SK-N-SH treated with all-trans-retinoic acid at 6 μM for 48 hours (cell line): ENCODE data around the gene IPO5.
"Not testable (repeated sequence)": the region's sequence is repeated elsewhere in the genome, so short reads cannot be mapped to it uniquely, and the experiment has no call there.

Experiments
- ATAC-seq: fragments of 200-7000 bp; cut with Tn5 transposase; 3 replicates; pipeline ENCODE4 v1.9.1; 2020; ENCODE audit warnings: mild to moderate bottlenecking, moderate library complexity
- ARNTL ChIP-seq: fragments of 450-650 bp; formaldehyde crosslinking; IDR thresholded peaks from 2 replicates; pipeline ENCODE4 v1.5.0; 2020; ENCODE audit warnings: low read depth, mild to moderate bottlenecking, moderate library complexity, borderline replicate concordance
- BACH2 ChIP-seq: fragments of 250-450 bp; sonication (Bioruptor Pico); IDR thresholded peaks from 2 replicates; pipeline ENCODE4 v1.9.0; 2021; ENCODE audit warnings: mild to moderate bottlenecking, borderline replicate concordance
- CREB5 ChIP-seq: fragments of 250-450 bp; sonication (Bioruptor Pico); IDR thresholded peaks from 2 replicates; pipeline ENCODE4 v1.5.1; 2020; ENCODE audit warnings: low read depth, mild to moderate bottlenecking, moderate library complexity
- CSDC2 ChIP-seq: fragments of 250-450 bp; sonication (Bioruptor Pico); IDR thresholded peaks from 2 replicates; pipeline ENCODE4 v1.5.0; 2020; ENCODE audit warnings: mild to moderate bottlenecking, moderate library complexity
- ESRRG ChIP-seq: fragments of 250-450 bp; sonication (Bioruptor Pico); IDR thresholded peaks from 2 replicates; pipeline ENCODE4 v1.6.1; 2021; ENCODE audit warnings: mild to moderate bottlenecking
- ISL1 ChIP-seq: fragments of 250-450 bp; sonication (Bioruptor Pico); IDR thresholded peaks from 2 replicates; pipeline ENCODE4 v2.1.2; 2022; ENCODE audit warnings: mild to moderate bottlenecking, moderate library complexity
- OSR1 ChIP-seq: fragments of 250-450 bp; sonication (Bioruptor Pico); IDR thresholded peaks from 2 replicates; pipeline ENCODE4 v1.8.0; 2022; ENCODE audit warnings: moderate library complexity, mild to moderate bottlenecking, inconsistent platforms
- POU6F1 ChIP-seq: fragments of 250-450 bp; sonication (Bioruptor Pico); IDR thresholded peaks from 2 replicates; pipeline ENCODE4 v1.8.0; 2021; ENCODE audit warnings: low read depth, mild to moderate bottlenecking, moderate library complexity, borderline replicate concordance
- PPARA ChIP-seq: fragments of 250-450 bp; sonication (Bioruptor Pico); IDR thresholded peaks from 2 replicates; pipeline ENCODE4 v1.5.0; 2020; ENCODE audit warnings: mild to moderate bottlenecking, borderline replicate concordance
- RARB ChIP-seq: fragments of 250-450 bp; sonication (Bioruptor Pico); IDR thresholded peaks from 2 replicates; pipeline ENCODE4 v1.8.0; 2021; ENCODE audit warnings: mild to moderate bottlenecking, moderate library complexity
- SNAI2 ChIP-seq: fragments of 250-450 bp; sonication (Bioruptor Pico); IDR thresholded peaks from 2 replicates; pipeline ENCODE4 v1.5.0; 2020; ENCODE audit warnings: mild to moderate bottlenecking, moderate library complexity
- TCF4 ChIP-seq: fragments of 250-450 bp; sonication (Bioruptor Pico); IDR thresholded peaks from 2 replicates; pipeline ENCODE4 v1.8.0; 2021; ENCODE audit warnings: mild to moderate bottlenecking, moderate library complexity, borderline replicate concordance
- TOX ChIP-seq: fragments of 250-450 bp; sonication (Bioruptor Pico); IDR thresholded peaks from 2 replicates; pipeline ENCODE4 v1.8.0; 2021; ENCODE audit warnings: mild to moderate bottlenecking, moderate library complexity, borderline replicate concordance
- ZC3H10 ChIP-seq: fragments of 250-450 bp; sonication (Bioruptor Pico); IDR thresholded peaks from 2 replicates; pipeline ENCODE4 v1.5.1; 2021; ENCODE audit warnings: mild to moderate bottlenecking, moderate library complexity
- ZFP30 ChIP-seq: fragments of 450-650 bp; formaldehyde crosslinking; IDR thresholded peaks from 2 replicates; pipeline ENCODE4 v1.5.0; 2022; ENCODE audit warnings: mild to moderate bottlenecking, moderate library complexity
- ZNF70 ChIP-seq: fragments of 450-650 bp; formaldehyde crosslinking; IDR thresholded peaks from 2 replicates; pipeline ENCODE4 v1.5.0; 2020; ENCODE audit warnings: mild to moderate bottlenecking, moderate library complexity
- ZNF8 ChIP-seq: fragments of 450-650 bp; formaldehyde crosslinking; IDR thresholded peaks from 2 replicates; pipeline ENCODE4 v1.5.0; 2020; ENCODE audit warnings: mild to moderate bottlenecking, moderate library complexity
- TF ChIP-seq, protein P1 (sequence below): fragments of 250-450 bp; sonication (Bioruptor Pico); IDR thresholded peaks from 2 replicates; pipeline ENCODE4 v1.5.0; 2020; ENCODE audit warnings: mild to moderate bottlenecking, moderate library complexity
- TF ChIP-seq, protein P2 (sequence below): fragments of 250-450 bp; sonication (Bioruptor Pico); IDR thresholded peaks from 2 replicates; pipeline ENCODE4 v1.8.0; 2020; ENCODE audit warnings: mild to moderate bottlenecking, moderate library complexity, borderline replicate concordance

Gene IPO5

DNA sequence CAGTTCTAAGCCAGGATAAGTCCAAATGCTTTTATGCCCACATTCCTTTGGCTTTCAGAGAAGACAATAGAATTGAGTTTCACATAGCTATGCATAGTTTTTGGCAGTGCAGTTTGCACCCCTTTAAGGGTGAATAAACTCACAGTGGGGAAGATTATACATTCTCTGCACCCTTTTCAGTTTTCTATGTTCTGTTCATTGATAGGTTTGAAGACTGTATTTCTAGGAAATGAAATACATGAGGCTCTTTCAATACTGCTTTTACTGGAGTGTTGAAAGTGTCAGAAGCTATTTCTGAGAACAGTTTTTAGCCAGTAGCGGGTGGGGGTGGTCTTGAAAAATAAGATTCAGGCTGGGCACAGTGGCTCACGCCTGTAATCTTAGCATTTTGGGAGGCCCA lies 46.2 kb downstream of the IPO5 start (continued):
- TF ChIP-seq, protein P1, sequence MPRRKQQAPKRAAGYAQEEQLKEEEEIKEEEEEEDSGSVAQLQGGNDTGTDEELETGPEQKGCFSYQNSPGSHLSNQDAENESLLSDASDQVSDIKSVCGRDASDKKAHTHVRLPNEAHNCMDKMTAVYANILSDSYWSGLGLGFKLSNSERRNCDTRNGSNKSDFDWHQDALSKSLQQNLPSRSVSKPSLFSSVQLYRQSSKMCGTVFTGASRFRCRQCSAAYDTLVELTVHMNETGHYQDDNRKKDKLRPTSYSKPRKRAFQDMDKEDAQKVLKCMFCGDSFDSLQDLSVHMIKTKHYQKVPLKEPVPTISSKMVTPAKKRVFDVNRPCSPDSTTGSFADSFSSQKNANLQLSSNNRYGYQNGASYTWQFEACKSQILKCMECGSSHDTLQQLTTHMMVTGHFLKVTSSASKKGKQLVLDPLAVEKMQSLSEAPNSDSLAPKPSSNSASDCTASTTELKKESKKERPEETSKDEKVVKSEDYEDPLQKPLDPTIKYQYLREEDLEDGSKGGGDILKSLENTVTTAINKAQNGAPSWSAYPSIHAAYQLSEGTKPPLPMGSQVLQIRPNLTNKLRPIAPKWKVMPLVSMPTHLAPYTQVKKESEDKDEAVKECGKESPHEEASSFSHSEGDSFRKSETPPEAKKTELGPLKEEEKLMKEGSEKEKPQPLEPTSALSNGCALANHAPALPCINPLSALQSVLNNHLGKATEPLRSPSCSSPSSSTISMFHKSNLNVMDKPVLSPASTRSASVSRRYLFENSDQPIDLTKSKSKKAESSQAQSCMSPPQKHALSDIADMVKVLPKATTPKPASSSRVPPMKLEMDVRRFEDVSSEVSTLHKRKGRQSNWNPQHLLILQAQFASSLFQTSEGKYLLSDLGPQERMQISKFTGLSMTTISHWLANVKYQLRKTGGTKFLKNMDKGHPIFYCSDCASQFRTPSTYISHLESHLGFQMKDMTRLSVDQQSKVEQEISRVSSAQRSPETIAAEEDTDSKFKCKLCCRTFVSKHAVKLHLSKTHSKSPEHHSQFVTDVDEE (CRISPR knock-in tag): no peak
- no peak for TF ChIP-seq BACH2 (CRISPR knock-in tag)

GRCh38 chr13:98004107-98004506 lies 50.6 kb downstream of the IPO5 start:
- TF ChIP-seq ZFP30 (CRISPR knock-in tag) (no peak), TOX (CRISPR knock-in tag) (no peak), ESRRG (CRISPR knock-in tag) (no peak), ZNF8 (no peak), ZNF70 (no peak), CSDC2 (no peak), POU6F1 (no peak), BACH2 (CRISPR knock-in tag) (no peak), SNAI2 (CRISPR knock-in tag) (no peak), ZC3H10 (no peak), ARNTL (CRISPR knock-in tag) (no peak), OSR1 (CRISPR knock-in tag) (no peak), CREB5 (CRISPR knock-in tag) (no peak), TCF4 (no peak)
- TF ChIP-seq, protein P1 (CRISPR knock-in tag): no peak
- ATAC-seq: no peak

- ATAC-seq: not testable (repeated sequence)
Measured at GRCh38 chr13:98004997-98005396, 51.5 kb downstream of the IPO5 start.

- ATAC-seq: no peak
- TF ChIP-seq PPARA (CRISPR knock-in tag) (no peak), CREB5 (CRISPR knock-in tag) (no peak), RARB (CRISPR knock-in tag) (no peak), ARNTL (CRISPR knock-in tag) (no peak), ISL1 (CRISPR knock-in tag) (no peak)
- TF ChIP-seq, protein P1 (CRISPR knock-in tag): no peak
- TF ChIP-seq, protein P2, sequence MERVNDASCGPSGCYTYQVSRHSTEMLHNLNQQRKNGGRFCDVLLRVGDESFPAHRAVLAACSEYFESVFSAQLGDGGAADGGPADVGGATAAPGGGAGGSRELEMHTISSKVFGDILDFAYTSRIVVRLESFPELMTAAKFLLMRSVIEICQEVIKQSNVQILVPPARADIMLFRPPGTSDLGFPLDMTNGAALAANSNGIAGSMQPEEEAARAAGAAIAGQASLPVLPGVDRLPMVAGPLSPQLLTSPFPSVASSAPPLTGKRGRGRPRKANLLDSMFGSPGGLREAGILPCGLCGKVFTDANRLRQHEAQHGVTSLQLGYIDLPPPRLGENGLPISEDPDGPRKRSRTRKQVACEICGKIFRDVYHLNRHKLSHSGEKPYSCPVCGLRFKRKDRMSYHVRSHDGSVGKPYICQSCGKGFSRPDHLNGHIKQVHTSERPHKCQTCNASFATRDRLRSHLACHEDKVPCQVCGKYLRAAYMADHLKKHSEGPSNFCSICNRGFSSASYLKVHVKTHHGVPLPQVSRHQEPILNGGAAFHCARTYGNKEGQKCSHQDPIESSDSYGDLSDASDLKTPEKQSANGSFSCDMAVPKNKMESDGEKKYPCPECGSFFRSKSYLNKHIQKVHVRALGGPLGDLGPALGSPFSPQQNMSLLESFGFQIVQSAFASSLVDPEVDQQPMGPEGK (CRISPR knock-in tag): no peak
Measured at GRCh38 chr13:98007001-98007400, 53.5 kb downstream of the IPO5 start.
